OCI-M2 (cell line): Measurements from ENCODE around the gene PLA2G7.
"Not testable (repeated sequence)": the region's sequence is repeated elsewhere in the genome, so short reads cannot be mapped to it uniquely, and the experiment has no call there.

ENCODE experiments used
- DNase-seq: peaks from one replicate; lab custom pipeline; 2025; ENCODE audit not compliant: unreplicated experiment; lab: John Stamatoyannopoulos, UW

PLA2G7 gene

GRCh38 chr6:46749731-46750130 lies 14.6 kb upstream of the PLA2G7 start:
- DNase-seq = no peak

DNA sequence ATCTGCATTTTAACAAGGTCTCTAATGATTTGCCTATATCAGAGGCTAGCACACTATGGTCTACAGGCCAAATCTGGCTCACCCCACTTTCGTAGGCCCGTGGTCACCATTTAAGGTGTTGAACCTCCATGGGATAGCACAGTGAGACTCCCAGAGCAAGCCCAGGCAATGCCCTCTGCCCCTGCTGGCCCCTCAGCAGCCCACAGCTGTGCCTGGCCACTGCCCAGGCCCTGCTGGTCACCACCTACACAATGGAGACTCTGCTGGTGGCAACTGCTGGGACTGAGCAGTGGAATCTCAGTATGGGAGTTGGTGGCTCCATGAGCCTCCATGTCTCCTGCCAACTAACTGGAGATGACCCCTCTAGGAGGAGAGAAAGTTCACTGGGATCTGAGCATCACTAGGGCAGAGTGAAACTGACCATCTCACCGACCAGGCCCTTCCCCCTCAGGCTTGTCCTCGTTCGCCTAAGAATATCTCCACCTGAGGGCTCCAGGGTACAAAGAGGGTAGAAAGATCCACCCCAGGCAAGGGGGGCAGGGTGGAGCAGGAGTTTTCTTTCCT lies 13.8 kb upstream of the PLA2G7 start:
- DNase-seq = no peak

DNA sequence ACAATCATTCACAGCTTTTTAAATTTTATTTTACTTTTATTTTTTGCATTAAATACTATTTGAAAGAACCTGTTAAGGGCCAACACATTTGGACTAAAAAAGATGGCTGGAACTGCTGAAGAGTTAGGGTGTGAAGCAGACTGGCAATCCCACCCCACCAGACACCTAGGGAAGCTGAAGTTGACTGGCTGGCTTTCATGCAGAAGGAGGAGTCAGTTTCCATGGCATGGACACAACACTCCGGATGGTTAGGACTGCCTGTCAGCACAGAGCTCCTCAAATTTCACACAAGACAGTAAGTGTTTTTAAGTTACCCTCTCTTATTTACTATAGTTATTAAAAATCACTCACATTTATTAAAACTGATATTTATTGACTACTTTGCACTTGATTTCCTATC lies 11.5 kb upstream of the PLA2G7 start, which contains the start of gene ANKRD66:
Gene ANKRD66, plus strand, starts transcription at position 238 of the 400 bp plus-strand sequence. CDS start 5,016 bp downstream, outside the sequence.
- DNase-seq = no peak

GRCh38 chr6:46745973-46746372 lies 10.8 kb upstream of the PLA2G7 start:
- DNase-seq = no peak

GRCh38 chr6:46744159-46744725 lies 9.1 kb upstream of the PLA2G7 start:
- not testable (repeated sequence) for DNase-seq

DNA sequence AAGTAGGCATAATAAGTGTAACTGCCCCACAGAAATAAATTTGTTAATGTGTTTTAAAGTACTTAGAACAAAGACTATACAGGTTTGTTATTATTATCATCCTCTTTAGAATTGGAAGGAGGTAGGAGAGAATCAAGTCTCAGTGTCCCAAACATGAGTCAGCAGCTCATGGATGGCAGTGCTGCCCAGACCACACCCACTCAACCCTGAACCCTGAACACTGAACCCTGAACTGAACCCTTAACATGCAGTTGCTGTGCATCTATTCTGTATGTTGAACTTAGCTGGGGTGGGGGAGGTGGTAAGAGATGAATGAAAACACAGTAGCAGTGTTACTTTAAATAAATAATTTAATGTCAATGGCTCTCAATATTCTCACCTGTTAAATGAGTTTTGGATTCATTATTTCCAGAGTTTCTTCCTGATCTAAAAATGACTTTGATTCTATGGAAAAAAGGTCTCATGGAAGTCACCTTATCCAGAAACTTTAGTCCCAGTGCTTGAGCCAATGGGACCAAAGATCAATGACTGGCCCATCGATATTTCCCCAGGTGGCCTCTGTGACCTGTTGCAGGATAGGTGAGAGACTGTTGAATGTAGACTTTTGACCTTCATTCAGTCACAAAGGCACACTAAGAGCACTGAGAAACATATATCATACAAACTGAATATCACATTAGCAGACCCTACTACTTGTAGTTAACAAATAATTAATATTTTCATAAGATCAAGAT lies 8.4 kb upstream of the PLA2G7 start:
- no peak for DNase-seq

DNA sequence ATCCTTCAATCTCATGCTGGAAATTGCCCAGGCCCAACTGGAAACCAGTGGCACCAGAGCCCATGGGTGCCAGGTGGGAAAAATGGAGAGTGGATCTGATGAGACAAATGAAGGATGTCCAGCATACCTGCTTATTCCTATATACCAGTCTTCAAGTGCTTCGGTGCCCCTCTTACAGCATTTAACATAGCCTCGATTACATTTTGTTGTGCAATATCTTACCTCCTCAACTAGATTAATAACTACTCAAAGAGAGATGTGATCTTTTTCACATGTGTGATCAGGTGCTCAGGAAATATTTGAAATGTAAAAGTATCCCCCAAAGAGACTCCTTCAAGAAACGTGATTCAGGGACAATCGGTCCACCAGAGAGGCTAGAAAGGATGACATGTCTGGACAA lies 6.7 kb upstream of the PLA2G7 start:
- no peak for DNase-seq

DNA sequence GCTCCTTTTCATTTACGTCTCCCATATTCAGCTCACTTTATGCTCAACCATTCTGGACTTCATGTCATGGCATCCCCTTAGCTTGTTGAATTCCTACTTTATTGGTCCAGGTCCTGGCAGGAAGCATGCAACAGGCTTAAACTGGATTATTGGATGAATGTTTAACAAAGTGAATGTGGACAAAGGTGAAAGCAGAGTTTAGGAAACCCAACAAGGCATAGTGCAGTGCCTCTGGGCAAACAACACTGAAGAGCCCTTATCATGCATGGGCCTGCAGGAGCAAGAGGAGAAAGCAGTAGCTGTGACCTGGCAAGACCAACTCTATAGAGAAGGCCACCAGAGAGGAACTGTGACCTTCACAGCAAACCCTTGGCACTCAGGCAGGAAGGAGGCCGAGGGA lies 6.3 kb upstream of the PLA2G7 start:
- DNase-seq = no peak

- DNase-seq = no peak
These were observed 1.7 kb upstream of the PLA2G7 start for GRCh38 chr6:46736906-46737305.

- no peak for DNase-seq
These were observed 501 bp upstream of the PLA2G7 start for GRCh38 chr6:46735720-46736031.

- no peak for DNase-seq
These were observed 1.8 kb downstream of the PLA2G7 start for GRCh38 chr6:46733341-46733801.

DNA sequence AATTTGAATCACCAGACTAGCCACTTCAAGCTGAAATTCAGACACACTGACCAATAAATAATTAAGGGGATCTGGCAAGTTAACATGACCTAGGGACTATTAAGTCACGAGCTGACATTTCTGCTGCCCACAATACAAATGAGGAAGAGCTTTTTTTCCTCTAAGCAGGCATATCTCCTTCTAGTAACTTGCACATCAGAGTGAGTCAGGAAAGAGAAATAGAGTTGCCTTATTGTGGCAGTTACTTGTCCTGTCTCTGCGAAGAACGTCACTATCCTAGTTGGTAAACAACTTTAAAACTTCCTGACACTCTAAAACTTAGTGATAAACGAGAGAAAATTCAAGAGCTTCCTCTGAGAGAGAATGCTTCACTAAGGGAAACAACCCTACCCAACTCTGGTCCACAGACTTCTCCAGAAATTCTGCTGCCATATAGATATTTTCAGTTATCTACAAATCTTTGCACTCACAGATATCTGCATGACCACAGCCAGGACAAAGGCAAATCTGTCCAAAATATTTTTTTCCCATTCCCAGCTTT lies 4.2 kb downstream of the PLA2G7 start:
- no peak for DNase-seq

DNA sequence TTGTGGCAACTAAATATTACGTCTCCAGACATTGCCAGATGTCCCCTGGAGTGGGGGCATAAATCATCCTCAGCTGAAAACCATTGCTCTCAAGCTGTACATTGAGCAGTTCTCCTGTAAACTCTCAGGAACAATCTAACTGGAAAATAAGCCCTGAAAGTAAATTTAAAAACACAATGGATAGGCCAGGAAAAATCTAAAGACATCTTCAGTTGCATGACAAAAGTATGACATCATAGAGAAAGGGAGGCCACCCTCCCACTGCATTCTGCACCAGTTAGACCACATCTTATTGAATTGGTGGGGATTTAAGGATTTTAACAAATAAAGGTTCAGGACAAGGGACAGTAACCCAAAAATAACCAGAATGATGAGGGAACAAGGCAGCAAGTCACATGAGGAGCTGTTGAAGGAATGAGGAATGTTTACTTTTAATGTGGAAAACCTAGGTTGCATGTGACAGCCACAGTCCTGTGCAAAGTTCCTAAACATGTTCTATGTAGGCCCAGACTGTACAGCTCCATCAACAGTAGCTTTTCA lies 5.3 kb downstream of the PLA2G7 start:
- DNase-seq = no peak

- no peak for DNase-seq
These were observed 14.8 kb downstream of the PLA2G7 start for GRCh38 chr6:46720401-46720800.

DNA sequence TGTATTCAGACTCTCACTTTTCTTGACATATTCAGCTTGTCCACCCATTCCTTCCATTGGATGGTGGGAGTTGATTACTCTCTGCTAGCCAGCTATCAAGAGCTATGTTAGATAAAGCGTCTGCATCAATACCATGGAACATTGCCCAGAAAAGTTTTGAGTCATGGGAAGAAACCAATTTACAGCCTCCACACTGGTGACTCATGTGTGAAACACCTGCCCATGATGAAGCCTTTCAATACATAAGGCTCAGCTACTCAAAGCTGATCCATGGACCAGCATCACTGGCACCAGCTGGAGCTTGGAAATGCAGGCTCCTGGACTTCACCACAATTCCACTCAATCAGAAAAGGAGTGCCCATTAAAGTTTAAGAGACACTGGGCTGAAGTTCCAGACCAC lies 16.1 kb downstream of the PLA2G7 start:
- no peak for DNase-seq

DNA sequence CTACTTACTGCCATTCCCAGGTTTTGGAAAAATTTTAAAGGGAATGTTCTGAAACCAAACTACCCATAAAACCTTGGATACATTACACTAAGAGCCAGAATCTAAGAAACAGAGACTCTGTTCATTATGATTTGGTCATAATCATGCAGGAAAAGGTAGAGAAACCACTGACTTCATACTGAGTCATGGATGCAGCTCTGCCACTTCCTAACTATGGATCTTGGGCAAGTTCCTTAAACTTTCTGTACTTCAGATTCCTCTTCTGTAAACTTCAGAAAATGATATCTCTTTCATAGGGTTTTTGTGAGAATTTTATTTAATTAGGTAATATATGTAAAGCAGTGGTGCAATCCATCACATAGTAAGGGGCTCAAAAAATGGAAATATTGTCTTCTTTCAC lies 20.0 kb downstream of the PLA2G7 start:
- DNase-seq = no peak

GRCh38 chr6:46711491-46711890 lies 23.7 kb downstream of the PLA2G7 start:
- no peak for DNase-seq

- DNase-seq = no peak
These were observed 28.7 kb downstream of the PLA2G7 start for GRCh38 chr6:46706464-46706863.

- DNase-seq = no peak
These were observed 30.6 kb downstream of the PLA2G7 start for GRCh38 chr6:46704562-46704961.

DNA sequence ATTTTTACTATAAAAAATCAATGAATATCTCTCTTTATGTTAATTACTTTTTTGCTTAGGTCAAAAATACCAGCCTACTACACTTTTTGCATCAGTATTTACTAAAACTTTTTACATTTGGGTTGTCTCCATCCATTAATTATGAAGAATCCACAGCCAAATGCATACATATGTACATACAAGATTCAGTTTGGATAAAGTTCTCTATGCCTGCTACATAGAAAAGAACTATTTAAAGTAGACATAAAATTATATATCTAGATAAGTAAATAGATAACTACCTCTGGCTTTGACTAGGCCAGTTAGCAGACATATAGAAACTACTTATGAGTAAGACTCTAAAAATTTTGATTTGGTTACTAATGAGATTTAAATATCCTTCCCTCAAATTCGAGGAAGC lies 35.2 kb downstream of the PLA2G7 start:
- DNase-seq = no peak

GRCh38 chr6:46690911-46691451 lies 44.2 kb downstream of the PLA2G7 start:
- DNase-seq = no peak
